GM20000 (cell line): ENCODE measurements around the gene UBE2U.

Experiments used
- DNase-seq: peaks from one replicate; pipeline ENCODE4 v3.0.0; 2012; ENCODE audit warnings: low spot score
- CTCF ChIP-seq: IDR thresholded peaks from 2 replicates; pipeline ENCODE4 v1.5.1; 2012; ENCODE audit warnings: mild to moderate bottlenecking, control low read depth; ENCODE audit errors: extremely low read depth, missing control alignments

Gene UBE2U, protein sequence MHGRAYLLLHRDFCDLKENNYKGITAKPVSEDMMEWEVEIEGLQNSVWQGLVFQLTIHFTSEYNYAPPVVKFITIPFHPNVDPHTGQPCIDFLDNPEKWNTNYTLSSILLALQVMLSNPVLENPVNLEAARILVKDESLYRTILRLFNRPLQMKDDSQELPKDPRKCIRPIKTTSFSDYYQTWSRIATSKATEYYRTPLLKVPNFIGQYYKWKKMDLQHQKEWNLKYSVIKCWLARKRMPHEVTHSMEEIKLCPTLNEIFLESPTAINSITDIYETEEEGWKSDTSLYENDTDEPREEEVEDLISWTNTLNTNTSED

GRCh38 chr1:64203420-64203819, at the start of gene UBE2U:
Gene UBE2U, plus strand, starts transcription at chr1:64203623. Its CDS starts 428 bp downstream, at chr1:64204051.
- no peak for DNase-seq
- no peak for TF ChIP-seq CTCF

GRCh38 chr1:64155278-64155677, 48.1 kb upstream of the UBE2U start:
- no peak for TF ChIP-seq CTCF
- DNase-seq: no peak

- no peak for TF ChIP-seq CTCF
- no peak for DNase-seq
These were observed 42.0 kb upstream of the UBE2U start for GRCh38 chr1:64161357-64161941.

DNA sequence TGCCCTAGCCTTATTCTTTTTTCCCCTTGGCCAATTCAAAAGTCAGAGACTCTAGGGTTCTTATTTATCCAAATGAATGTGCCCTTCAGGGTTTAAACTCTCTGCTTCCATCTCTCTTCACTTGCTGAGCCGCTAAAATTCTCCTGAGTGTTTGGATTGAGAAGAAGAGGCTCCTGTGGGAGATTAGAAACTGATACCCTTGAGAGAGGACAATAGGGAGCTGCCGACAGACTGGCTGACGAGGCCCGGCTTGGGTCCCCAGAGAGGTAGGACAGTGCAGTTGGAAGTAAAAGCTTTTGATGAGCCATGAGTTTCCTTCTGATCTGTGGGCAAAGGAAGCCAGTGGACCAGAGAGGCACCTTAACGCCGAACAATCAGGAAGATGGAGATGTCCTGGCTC, 41.3 kb upstream of the UBE2U start:
- TF ChIP-seq CTCF: no peak
- no peak for DNase-seq

DNA sequence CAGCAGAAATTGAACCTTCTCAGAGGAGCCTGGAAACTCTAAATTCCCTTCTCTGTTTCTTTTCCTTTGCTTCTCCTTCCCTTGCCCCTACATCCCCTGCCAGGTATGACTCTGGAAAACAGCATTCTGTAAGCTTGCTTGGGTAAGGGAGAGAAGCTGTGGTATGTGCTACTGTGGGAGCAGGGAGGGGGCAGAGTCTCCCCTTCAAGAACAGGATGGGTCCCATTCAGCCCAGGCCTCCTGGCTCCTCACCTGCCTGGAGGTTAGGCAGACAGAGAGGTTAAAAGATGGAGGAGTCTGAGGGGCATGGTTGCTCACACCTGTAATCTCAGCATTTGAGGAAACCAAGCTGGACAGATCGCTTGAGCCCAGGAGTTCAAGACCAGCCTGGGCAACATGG, 40.6 kb upstream of the UBE2U start:
- DNase-seq: no peak
- no peak for TF ChIP-seq CTCF

- TF ChIP-seq CTCF: no peak
- DNase-seq: no peak
These were observed 40.0 kb upstream of the UBE2U start for GRCh38 chr1:64163431-64163830.

- no peak for TF ChIP-seq CTCF
- no peak for DNase-seq
These were observed 39.5 kb upstream of the UBE2U start for GRCh38 chr1:64163970-64164369.
